Neural cell (in vitro differentiated cells): ENCODE measurements around the gene FOXF1.

ENCODE experiments used
- EZH2 ChIP-seq: fragments of 200-600, 300-800 bp; shearing (Covaris generic), sonication (generic); IDR thresholded peaks from 2 replicates; pipeline ENCODE4 v1.6.1; 2014; ENCODE audit warnings: antibody characterized with exemption, low read length, borderline replicate concordance, mild to moderate bottlenecking; ENCODE audit not compliant: insufficient read depth, poor library complexity, severe bottlenecking
- POLR2AphosphoS5 ChIP-seq: IDR thresholded peaks from 2 replicates; pipeline ENCODE4 v1.6.1; 2012
- TAF1 ChIP-seq: IDR thresholded peaks from 2 replicates; pipeline ENCODE4 v1.6.1; 2012; ENCODE audit warnings: low read depth
- TF ChIP-seq, protein P1 (sequence below): fragments of 450-650 bp; IDR thresholded peaks from 2 replicates; pipeline ENCODE4 v1.5.1; 2014; ENCODE audit warnings: antibody characterized with exemption, mild to moderate bottlenecking, moderate library complexity; ENCODE audit not compliant: poor library complexity, severe bottlenecking
- TF ChIP-seq, protein P2 (sequence below): IDR thresholded peaks from 2 replicates; pipeline ENCODE4 v1.6.1; 2012; ENCODE audit warnings: borderline replicate concordance

DNA sequence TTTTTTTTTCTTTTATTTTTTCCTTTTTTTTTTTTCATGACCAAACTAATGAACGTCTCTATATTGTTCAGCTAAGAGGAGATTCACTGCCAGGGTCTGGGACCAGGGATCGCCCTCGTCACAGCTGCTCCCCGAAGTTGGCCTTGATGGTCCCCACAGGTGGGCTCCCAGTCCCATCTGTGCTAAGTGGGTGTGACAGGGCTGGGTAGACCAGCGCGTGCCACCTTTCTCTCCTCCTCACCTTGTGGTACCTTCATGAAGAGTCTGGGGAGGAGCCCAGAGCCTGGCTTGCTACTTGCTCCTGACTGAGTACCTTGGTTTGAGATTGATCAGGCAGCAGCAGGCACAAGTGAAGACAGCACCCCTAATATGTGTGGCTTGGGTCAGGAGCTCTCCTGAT, 6.5 kb upstream of the FOXF1 start:
- TF ChIP-seq POLR2AphosphoS5 (no peak), TAF1 (no peak), EZH2 (no peak)
- TF ChIP-seq, protein P1, sequence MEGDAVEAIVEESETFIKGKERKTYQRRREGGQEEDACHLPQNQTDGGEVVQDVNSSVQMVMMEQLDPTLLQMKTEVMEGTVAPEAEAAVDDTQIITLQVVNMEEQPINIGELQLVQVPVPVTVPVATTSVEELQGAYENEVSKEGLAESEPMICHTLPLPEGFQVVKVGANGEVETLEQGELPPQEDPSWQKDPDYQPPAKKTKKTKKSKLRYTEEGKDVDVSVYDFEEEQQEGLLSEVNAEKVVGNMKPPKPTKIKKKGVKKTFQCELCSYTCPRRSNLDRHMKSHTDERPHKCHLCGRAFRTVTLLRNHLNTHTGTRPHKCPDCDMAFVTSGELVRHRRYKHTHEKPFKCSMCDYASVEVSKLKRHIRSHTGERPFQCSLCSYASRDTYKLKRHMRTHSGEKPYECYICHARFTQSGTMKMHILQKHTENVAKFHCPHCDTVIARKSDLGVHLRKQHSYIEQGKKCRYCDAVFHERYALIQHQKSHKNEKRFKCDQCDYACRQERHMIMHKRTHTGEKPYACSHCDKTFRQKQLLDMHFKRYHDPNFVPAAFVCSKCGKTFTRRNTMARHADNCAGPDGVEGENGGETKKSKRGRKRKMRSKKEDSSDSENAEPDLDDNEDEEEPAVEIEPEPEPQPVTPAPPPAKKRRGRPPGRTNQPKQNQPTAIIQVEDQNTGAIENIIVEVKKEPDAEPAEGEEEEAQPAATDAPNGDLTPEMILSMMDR = no peak
- TF ChIP-seq, protein P2, sequence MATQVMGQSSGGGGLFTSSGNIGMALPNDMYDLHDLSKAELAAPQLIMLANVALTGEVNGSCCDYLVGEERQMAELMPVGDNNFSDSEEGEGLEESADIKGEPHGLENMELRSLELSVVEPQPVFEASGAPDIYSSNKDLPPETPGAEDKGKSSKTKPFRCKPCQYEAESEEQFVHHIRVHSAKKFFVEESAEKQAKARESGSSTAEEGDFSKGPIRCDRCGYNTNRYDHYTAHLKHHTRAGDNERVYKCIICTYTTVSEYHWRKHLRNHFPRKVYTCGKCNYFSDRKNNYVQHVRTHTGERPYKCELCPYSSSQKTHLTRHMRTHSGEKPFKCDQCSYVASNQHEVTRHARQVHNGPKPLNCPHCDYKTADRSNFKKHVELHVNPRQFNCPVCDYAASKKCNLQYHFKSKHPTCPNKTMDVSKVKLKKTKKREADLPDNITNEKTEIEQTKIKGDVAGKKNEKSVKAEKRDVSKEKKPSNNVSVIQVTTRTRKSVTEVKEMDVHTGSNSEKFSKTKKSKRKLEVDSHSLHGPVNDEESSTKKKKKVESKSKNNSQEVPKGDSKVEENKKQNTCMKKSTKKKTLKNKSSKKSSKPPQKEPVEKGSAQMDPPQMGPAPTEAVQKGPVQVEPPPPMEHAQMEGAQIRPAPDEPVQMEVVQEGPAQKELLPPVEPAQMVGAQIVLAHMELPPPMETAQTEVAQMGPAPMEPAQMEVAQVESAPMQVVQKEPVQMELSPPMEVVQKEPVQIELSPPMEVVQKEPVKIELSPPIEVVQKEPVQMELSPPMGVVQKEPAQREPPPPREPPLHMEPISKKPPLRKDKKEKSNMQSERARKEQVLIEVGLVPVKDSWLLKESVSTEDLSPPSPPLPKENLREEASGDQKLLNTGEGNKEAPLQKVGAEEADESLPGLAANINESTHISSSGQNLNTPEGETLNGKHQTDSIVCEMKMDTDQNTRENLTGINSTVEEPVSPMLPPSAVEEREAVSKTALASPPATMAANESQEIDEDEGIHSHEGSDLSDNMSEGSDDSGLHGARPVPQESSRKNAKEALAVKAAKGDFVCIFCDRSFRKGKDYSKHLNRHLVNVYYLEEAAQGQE = no peak
